Measurements from ENCODE around the gene PTPRU. TPM values are rescaled to one million over a fixed set of nuclear protein-coding genes. Genes with fewer than 3 reads are reported as not detected.
"Not testable (repeated sequence)": the region's sequence is repeated elsewhere in the genome, so short reads cannot be mapped to it uniquely, and the experiment has no call there.

The PTPRU gene
- total RNA-seq, 4 donors from 2014 or later = 12.3 to 19.9 (median 15.9) TPM

DNA sequence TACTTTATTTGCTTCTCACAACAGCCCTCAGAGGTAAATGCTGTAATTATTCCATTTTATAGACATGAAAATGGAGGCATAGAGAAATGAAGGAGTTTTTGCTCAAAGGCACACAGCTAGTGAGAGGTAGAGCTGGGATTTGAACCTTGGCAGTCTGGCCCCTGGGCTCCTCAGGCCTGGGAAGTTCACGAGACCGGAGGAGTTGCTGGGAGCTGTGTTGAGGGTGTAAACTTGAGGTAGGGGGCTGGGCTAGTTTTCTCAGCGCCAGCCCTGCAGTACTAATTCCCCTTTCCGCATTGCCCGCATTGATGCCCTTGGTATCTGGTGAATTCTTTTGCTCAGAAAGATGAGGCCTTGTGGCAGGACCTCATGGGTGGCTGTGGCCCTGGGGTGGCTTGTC lies 73.3 kb downstream of the PTPRU start:
- TF ChIP-seq, protein P1, sequence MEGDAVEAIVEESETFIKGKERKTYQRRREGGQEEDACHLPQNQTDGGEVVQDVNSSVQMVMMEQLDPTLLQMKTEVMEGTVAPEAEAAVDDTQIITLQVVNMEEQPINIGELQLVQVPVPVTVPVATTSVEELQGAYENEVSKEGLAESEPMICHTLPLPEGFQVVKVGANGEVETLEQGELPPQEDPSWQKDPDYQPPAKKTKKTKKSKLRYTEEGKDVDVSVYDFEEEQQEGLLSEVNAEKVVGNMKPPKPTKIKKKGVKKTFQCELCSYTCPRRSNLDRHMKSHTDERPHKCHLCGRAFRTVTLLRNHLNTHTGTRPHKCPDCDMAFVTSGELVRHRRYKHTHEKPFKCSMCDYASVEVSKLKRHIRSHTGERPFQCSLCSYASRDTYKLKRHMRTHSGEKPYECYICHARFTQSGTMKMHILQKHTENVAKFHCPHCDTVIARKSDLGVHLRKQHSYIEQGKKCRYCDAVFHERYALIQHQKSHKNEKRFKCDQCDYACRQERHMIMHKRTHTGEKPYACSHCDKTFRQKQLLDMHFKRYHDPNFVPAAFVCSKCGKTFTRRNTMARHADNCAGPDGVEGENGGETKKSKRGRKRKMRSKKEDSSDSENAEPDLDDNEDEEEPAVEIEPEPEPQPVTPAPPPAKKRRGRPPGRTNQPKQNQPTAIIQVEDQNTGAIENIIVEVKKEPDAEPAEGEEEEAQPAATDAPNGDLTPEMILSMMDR (IDR thresholded peaks at IDR 0.05) = no peak
- DNase-seq (ENCODE audit: low spot score) = no peak
- ATAC-seq (ENCODE audit: low FRiP score) = no peak

DNA sequence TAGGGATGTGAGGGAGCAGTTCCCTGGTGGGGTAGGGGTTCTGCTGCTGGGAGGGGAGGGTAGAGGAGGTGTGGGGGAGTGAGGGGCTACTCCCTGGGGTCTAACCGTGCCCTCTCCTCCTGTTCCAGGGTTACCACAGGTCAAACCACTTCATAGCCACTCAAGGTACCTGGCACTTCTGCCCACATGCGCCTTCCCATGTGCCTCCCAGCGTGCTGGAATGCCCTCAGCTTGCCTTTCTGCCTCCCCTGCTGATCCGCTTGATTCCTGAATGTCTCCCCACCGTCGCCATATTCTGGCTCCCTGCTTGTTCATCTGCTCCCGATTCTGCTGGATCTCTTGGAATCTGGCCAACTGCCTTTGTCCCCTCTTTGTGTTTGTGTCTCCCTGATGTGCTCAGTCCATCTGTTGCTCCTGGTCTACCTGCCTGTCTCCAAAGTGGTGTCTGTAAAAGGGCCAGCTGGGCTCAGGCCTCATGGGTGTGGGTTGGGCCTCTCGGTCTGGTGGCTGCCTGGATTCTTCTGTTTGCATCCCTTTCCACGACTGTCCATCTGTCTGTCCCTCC lies 74.4 kb downstream of the PTPRU start:
- ATAC-seq (ENCODE audit: low FRiP score) (no peak), DNase-seq (ENCODE audit: low spot score) (no peak)
- TF ChIP-seq, protein P1 (IDR thresholded peaks at IDR 0.05) = no peak

DNA sequence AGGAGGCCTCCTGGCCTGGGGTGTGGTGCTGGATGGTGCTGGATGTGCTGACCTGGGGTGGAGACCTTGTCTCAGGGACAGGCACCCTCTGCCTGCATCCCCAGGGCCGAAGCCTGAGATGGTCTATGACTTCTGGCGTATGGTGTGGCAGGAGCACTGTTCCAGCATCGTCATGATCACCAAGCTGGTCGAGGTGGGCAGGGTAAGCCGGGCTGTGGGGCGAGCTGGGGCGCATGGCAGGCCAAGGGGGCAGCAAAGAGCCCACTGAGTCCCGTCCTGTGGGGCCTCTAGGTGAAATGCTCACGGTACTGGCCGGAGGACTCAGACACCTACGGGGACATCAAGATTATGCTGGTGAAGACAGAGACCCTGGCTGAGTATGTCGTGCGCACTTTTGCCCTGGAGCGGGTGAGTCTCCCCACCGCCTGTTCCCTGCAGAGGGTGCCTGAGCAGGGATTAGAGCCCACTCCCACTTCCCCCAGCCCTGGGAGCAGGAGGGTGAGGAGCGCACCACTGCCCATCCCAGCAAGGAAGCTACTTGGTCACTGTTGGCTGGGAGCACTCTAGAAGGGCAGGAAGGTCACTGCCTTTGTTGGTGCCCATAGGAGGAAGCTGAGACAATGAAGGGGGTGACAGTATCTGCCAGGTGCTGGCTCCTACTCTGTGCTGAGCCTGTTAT lies 75.2 kb downstream of the PTPRU start:
- ATAC-seq (ENCODE audit: low FRiP score) (no peak), DNase-seq (ENCODE audit: low spot score) (no peak)
- TF ChIP-seq, protein P1 (IDR thresholded peaks at IDR 0.05) = no peak

DNA sequence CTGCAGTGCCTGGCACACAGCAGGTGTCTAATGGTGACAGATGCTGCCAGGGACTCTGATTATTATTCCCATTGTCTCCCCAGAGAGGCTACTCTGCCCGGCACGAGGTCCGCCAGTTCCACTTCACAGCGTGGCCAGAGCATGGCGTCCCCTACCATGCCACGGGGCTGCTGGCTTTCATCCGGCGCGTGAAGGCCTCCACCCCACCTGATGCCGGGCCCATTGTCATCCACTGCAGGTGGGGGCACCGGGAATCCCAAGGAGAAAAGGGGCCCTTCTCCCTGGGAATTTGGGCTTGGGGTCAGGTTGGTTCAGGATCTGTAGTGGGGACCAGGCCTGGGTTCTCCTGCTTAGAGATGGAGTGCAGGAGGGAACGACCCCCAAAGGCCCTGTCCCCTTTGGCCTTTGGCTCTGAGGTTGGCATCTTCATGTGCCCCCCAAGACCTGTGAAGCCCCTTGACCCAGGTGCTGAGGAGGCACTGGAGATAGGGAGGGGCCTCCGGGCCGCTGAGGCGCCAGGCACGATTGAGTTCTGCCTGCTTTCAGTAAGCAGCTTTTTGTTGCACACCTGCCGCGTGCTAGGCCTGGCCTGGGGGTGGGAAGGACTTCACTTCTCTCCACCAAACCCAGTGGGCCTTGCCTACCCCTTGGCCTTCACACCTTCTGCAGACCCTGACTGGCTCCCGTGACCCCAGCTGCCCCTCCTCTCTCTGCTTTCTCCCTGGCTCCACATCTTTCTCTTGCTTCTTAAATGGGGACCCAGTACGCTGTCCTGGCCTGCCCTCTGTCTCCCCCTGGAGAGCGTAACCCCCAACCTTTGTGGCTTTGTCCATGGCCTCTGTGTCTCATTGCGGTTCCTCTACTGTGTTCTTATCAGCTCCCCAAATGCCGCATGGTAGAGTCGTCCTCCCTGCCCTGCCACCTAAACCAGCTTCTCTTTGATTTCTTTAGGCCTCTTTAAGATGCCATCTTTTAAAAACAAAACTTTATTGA lies 76.4 kb downstream of the PTPRU start:
- DNase-seq (ENCODE audit: low spot score) (no peak), ATAC-seq (ENCODE audit: low FRiP score) (no peak)
- TF ChIP-seq, protein P1 (IDR thresholded peaks at IDR 0.05) = no peak

DNA sequence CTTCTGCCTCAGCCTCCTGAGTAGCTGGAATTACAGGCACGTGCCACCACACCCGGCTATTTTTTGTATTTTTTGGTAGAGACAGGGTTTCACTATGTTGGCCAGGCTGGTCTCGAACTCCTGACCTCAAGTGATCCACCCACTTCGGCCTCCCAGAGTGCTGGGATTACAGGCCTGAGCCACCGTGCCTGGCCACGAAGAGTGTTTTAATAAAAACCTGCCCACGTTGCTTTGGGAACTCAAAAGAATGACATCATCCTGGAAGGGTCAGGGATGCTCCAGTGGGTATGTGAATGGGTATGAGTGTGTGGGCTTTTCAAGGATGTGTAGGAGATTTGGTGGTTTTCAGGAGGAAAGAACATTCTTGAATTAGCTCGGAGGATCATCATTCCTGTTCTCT lies 78.4 kb downstream of the PTPRU start:
- DNase-seq (ENCODE audit: low spot score); ATAC-seq (ENCODE audit: low FRiP score): not testable (repeated sequence)

DNA sequence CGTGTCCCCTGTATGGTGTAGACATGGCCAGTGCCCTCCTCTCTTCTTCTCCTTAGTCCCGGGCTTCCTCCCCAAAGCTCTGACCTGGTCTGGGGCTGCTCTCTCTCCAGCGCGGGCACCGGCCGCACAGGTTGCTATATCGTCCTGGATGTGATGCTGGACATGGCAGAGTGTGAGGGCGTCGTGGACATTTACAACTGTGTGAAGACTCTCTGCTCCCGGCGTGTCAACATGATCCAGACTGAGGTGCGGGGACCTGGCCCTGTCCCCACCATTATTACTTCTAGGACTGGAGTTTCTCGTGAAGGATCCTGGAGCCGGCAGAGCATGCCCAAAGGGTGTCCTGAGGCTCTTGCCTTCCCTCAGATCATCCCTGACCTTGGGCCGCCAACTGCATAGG lies 78.9 kb downstream of the PTPRU start:
- TF ChIP-seq, protein P1 (IDR thresholded peaks at IDR 0.05) = no peak
- DNase-seq (ENCODE audit: low spot score) (no peak), ATAC-seq (ENCODE audit: low FRiP score) (no peak)

DNA sequence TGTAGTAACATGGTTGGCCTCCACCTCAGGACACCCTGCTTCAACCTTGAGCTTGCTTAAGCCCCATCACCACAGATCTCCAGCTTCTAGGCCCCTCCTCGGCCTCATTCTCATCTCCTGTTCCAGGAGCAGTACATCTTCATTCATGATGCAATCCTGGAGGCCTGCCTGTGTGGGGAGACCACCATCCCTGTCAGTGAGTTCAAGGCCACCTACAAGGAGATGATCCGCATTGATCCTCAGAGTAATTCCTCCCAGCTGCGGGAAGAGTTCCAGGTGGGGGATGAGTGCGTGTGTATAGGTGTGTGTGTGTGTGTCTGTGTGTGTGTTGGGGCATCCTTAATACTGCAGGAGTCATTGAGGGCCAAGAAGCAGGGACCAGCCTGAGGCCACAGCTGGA lies 79.6 kb downstream of the PTPRU start:
- no peak for ATAC-seq (ENCODE audit: low FRiP score)
- no peak for DNase-seq (ENCODE audit: low spot score)
- TF ChIP-seq, protein P1 (IDR thresholded peaks at IDR 0.05) = no peak
